ENCODE measurements around the gene MCF2L2. TPM values are rescaled to one million over a fixed set of nuclear protein-coding genes. Genes with fewer than 3 reads are reported as not detected.
"Not testable (repeated sequence)": the region's sequence is repeated elsewhere in the genome, so short reads cannot be mapped to it uniquely, and the experiment has no call there.

MCF2L2 gene
- total RNA-seq, 1 experiment from 2014 or later = 5.3 TPM

DNA sequence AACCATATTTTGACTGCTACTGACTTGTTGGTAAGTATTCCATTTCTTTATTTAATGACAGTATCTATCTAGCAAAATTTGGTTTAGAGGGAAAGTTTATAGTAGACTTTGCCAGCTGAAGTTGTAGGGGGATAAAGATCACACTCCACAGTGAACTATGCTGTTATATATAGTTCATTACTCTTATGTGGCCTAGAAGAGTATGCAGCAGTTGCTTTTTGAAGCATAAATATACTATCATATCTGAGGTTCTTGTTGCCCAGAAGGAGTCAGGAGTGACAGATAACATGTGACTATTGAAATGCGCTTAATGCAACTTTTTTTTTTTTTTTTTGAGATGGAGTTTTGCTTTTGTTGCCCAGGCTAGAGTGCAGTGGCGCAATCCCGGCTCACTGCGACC lies 25.6 kb upstream of the MCF2L2 start:
- Histone ChIP-seq H3K36me3 (replicated peaks; ENCODE audit: control insufficient read depth, insufficient read depth, low read length) (peaks cover 2% of the 10 kb centered on the region), H3K27me3 (ENCODE audit: control insufficient read depth, insufficient read depth, low read length) (no peaks in the 10 kb centered on the region), H3K4me3 (ENCODE audit: insufficient read depth, low read depth, low read length) (no peak overlapping the region)
- no peak for DNase-seq

- H3K27me3 ChIP-seq (ENCODE audit: control insufficient read depth, insufficient read depth, low read length) = no peaks in the 10 kb centered on the region
- no peak for DNase-seq
- H3K36me3 ChIP-seq (replicated peaks; ENCODE audit: control insufficient read depth, insufficient read depth, low read length) = peaks cover 2% of the 10 kb centered on the region
- H3K4me3 ChIP-seq (ENCODE audit: insufficient read depth, low read depth, low read length) = peak overlapping the region; percentile 12; the same call in 1 of the 2 replicates
Measured at GRCh38 chr3:183449791-183450190, 21.4 kb upstream of the MCF2L2 start.

GRCh38 chr3:183449391-183449790 lies 21.0 kb upstream of the MCF2L2 start:
- peaks cover 2% of the 10 kb centered on the region for H3K36me3 ChIP-seq (replicated peaks; ENCODE audit: control insufficient read depth, insufficient read depth, low read length)
- H3K27me3 ChIP-seq (ENCODE audit: control insufficient read depth, insufficient read depth, low read length) = no peaks in the 10 kb centered on the region
- H3K4me3 ChIP-seq (ENCODE audit: insufficient read depth, low read depth, low read length) = no peak overlapping the region; the same call in 1 of the 2 replicates
- no peak for DNase-seq

GRCh38 chr3:183448369-183449128 lies 20.1 kb upstream of the MCF2L2 start:
- Histone ChIP-seq H3K4me3 (ENCODE audit: insufficient read depth, low read depth, low read length) (peak overlapping the region; percentile 94), H3K27me3 (ENCODE audit: control insufficient read depth, insufficient read depth, low read length) (no peaks in the 10 kb centered on the region), H3K36me3 (replicated peaks; ENCODE audit: control insufficient read depth, insufficient read depth, low read length) (no peaks in the 10 kb centered on the region; the same call in 1 of the 2 replicates)
- no peak for DNase-seq

DNA sequence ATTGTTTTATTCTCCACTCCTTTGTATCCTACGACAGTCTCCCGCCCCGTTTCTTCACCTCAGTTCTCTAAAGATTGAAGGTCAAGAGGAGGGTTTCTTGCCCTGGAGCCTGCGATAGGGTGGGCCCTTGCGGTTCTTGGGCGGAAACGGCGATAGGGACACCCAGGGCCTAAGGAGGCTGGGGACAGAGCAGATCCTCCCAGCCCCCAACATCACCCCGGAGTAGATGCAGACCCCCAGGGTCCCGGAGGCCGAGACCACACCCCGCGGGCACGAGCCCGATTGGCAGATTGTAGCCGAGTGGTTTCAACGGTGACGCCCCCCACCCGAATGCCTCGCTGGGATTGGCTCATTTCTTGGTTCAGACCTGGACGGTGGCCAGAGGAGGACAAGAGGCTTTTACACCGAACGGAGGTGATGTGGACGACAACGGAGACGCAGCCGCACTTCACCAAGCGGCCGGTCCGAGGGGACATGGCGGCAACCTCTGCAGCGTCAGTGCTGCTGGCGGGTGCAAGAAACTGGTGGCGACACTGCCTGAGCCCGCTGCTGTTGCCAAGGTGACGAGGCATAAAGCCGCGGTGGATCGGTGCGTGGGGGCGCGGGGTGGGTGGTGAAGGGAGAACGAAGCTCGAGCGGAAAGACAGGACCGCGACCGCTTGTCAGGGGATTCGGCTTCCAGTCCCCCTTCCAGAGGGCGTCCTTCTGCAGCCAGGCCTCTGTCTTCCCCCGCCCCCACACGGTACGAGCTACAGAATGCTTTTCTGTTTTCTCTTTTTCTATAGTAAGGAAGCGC lies 19.0 kb upstream of the MCF2L2 start:
- H3K36me3 ChIP-seq (replicated peaks; ENCODE audit: control insufficient read depth, insufficient read depth, low read length) = no peaks in the 10 kb centered on the region
- peak overlapping the region; percentile 94 for H3K4me3 ChIP-seq (ENCODE audit: insufficient read depth, low read depth, low read length)
- no peaks in the 10 kb centered on the region for H3K27me3 ChIP-seq (ENCODE audit: control insufficient read depth, insufficient read depth, low read length)
- peak; percentile 93 for DNase-seq

GRCh38 chr3:183446838-183447205 lies 18.4 kb upstream of the MCF2L2 start:
- DNase-seq = no peak
- H3K27me3 ChIP-seq (ENCODE audit: control insufficient read depth, insufficient read depth, low read length) = no peaks in the 10 kb centered on the region
- H3K36me3 ChIP-seq (replicated peaks; ENCODE audit: control insufficient read depth, insufficient read depth, low read length) = no peaks in the 10 kb centered on the region
- peak overlapping the region; percentile 94 for H3K4me3 ChIP-seq (ENCODE audit: insufficient read depth, low read depth, low read length)

- Histone ChIP-seq H3K36me3 (replicated peaks; ENCODE audit: control insufficient read depth, insufficient read depth, low read length) (no peaks in the 10 kb centered on the region), H3K27me3 (ENCODE audit: control insufficient read depth, insufficient read depth, low read length) (no peaks in the 10 kb centered on the region), H3K4me3 (ENCODE audit: insufficient read depth, low read depth, low read length) (no peak overlapping the region)
- no peak for DNase-seq
Measured at GRCh38 chr3:183444748-183445147, 16.3 kb upstream of the MCF2L2 start.

- DNase-seq = no peak
- H3K36me3 ChIP-seq (replicated peaks; ENCODE audit: control insufficient read depth, insufficient read depth, low read length) = no peaks in the 10 kb centered on the region
- H3K4me3 ChIP-seq (ENCODE audit: insufficient read depth, low read depth, low read length) = no peak overlapping the region
- no peaks in the 10 kb centered on the region for H3K27me3 ChIP-seq (ENCODE audit: control insufficient read depth, insufficient read depth, low read length)
Measured at GRCh38 chr3:183443395-183444385, 15.3 kb upstream of the MCF2L2 start.

GRCh38 chr3:183442994-183443393 lies 14.6 kb upstream of the MCF2L2 start:
- no peak for DNase-seq
- no peaks in the 10 kb centered on the region for H3K27me3 ChIP-seq (ENCODE audit: control insufficient read depth, insufficient read depth, low read length)
- no peaks in the 10 kb centered on the region for H3K36me3 ChIP-seq (replicated peaks; ENCODE audit: control insufficient read depth, insufficient read depth, low read length)
- H3K4me3 ChIP-seq (ENCODE audit: insufficient read depth, low read depth, low read length) = no peak overlapping the region

DNA sequence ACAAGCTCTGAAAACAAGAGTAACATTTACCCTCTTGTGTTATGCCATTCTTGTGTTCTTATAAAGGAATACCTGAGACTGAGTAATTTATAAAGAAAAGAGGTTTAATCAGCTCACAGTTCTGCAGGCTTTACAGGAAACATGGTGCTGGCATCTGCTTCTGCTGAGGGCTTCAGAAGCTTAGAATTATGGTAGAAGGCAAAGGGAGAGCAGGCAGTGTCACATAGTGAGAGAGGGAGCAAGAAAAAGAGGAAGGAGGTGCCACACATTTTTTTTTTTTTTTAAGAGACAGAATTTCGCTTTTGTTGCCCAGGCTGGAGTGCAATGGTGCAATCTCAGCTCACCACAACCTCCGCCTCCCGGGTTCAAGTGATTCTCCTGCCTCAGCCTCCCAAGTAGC lies 12.1 kb upstream of the MCF2L2 start:
- DNase-seq; H3K36me3 ChIP-seq (replicated peaks; ENCODE audit: control insufficient read depth, insufficient read depth, low read length); H3K4me3 ChIP-seq (ENCODE audit: insufficient read depth, low read depth, low read length); H3K27me3 ChIP-seq (ENCODE audit: control insufficient read depth, insufficient read depth, low read length): not testable (repeated sequence)

DNA sequence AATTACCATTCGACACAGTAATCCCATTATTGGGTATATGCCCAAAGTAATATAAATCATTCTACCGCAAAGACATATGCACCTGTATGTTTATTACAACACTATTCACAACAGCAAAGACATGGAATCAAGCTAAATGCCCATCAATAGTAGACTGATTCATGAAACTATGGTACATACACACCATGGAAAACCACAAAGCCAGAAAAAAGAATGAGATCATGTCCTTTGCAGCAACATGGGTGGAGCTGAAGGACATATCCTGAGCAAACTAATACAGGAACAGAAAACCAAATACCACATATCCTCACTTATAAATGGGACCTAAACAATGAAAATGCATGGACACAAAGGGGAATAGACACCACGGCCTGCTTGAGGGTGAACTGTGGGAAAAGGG lies 11.1 kb upstream of the MCF2L2 start:
- H3K27me3 ChIP-seq (ENCODE audit: control insufficient read depth, insufficient read depth, low read length) = no peaks in the 10 kb centered on the region; the same call in 1 of the 2 replicates
- H3K36me3 ChIP-seq (replicated peaks; ENCODE audit: control insufficient read depth, insufficient read depth, low read length) = no peaks in the 10 kb centered on the region
- no peak overlapping the region for H3K4me3 ChIP-seq (ENCODE audit: insufficient read depth, low read depth, low read length)
- DNase-seq = no peak

DNA sequence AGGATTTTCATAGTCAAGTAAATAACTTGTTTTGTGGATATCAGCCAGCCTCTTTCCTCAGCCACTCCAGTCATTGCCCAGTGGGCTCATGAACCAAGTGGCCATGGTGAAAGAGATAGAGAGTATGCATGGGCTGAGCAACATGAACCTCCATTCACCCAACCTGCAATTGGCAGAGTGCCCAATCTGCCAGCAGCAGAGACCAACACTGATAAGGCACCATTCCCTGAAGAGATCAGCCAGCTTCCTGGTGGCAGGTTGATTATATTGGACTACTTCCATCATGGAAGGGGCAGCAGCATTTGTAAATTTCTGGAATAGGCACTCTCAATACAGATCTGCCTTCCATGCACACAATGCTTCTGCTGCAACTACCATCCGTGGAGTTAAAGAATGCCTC lies 10.3 kb upstream of the MCF2L2 start:
- H3K27me3 ChIP-seq (ENCODE audit: control insufficient read depth, insufficient read depth, low read length) = no peaks in the 10 kb centered on the region; the same call in 1 of the 2 replicates
- no peak for DNase-seq

GRCh38 chr3:183437666-183438564 lies 9.5 kb upstream of the MCF2L2 start:
- Histone ChIP-seq H3K36me3 (replicated peaks; ENCODE audit: control insufficient read depth, insufficient read depth, low read length) (no peaks in the 10 kb centered on the region), H3K4me3 (ENCODE audit: insufficient read depth, low read depth, low read length) (no peak overlapping the region), H3K27me3 (ENCODE audit: control insufficient read depth, insufficient read depth, low read length) (peaks cover 3% of the 10 kb centered on the region; the same call in 1 of the 2 replicates)
- DNase-seq = no peak

More for the DNA sequence above, 10.3 kb upstream of the MCF2L2 start:
- H3K36me3 ChIP-seq (replicated peaks; ENCODE audit: control insufficient read depth, insufficient read depth, low read length) = no peaks in the 10 kb centered on the region
- no peak overlapping the region for H3K4me3 ChIP-seq (ENCODE audit: insufficient read depth, low read depth, low read length)
